Measurements from ENCODE around the gene GADD45GIP1.

GRCh38 chr19:12984683-12985048 is 27.6 kb upstream of the GADD45GIP1 start:
- TF ChIP-seq IKZF2 (IDR thresholded peaks at IDR 0.05) (no peak), ZZZ3 (IDR thresholded peaks at IDR 0.05; ENCODE audit: control insufficient read depth, insufficient read length, low read depth) (no peak), PKNOX1 (IDR thresholded peaks at IDR 0.05) (no peak), ASH2L (IDR thresholded peaks at IDR 0.05; ENCODE audit: borderline replicate concordance, low read depth) (no peak), ZNF274 (IDR thresholded peaks at IDR 0.05; ENCODE audit: insufficient read depth, insufficient read length) (no peak), ATF3 (IDR thresholded peaks at IDR 0.05; ENCODE audit: borderline replicate concordance, extremely low read depth, low read depth, low read length) (no peak), CTCF (IDR thresholded peaks at IDR 0.05 in 2 of 3, conservative IDR thresholded peaks at IDR 0.05 in 1 of 3; ENCODE audit: control insufficient read depth in 2 of 3, extremely low read depth in 1 of 3, insufficient read depth in 1 of 3, low read depth in 3 of 3, low read length in 3 of 3) (no peak), MAX (IDR thresholded peaks at IDR 0.05; ENCODE audit: low read depth, low read length) (no peak), POLR2A (IDR thresholded peaks at IDR 0.05; ENCODE audit: low read depth, low read length) (no peak), CEBPB (IDR thresholded peaks at IDR 0.05; ENCODE audit: borderline replicate concordance in 1 of 2, low read depth in 2 of 2, low read length in 2 of 2) (no peak), REST (IDR thresholded peaks at IDR 0.05; ENCODE audit: low read depth, low read length) (no peak), CREB1 (IDR thresholded peaks at IDR 0.05; ENCODE audit: low read depth) (no peak), ZNF384 (IDR thresholded peaks at IDR 0.05; ENCODE audit: borderline replicate concordance, low read depth, low read length) (no peak), FOXM1 (IDR thresholded peaks at IDR 0.05; ENCODE audit: low read depth, low read length) (no peak)
